CD4-positive, alpha-beta T cell treated with Interleukin-6 for 4 hours (primary cell): ENCODE measurements around the gene WDR35.
"Not testable (repeated sequence)": the region's sequence is repeated elsewhere in the genome, so short reads cannot be mapped to it uniquely, and the experiment has no call there.

Source experiments
- DNase-seq: peaks from one replicate; pipeline ENCODE4 v3.0.0-alpha.2; 2020; ENCODE audit warnings: mixed read lengths

WDR35 gene

DNA sequence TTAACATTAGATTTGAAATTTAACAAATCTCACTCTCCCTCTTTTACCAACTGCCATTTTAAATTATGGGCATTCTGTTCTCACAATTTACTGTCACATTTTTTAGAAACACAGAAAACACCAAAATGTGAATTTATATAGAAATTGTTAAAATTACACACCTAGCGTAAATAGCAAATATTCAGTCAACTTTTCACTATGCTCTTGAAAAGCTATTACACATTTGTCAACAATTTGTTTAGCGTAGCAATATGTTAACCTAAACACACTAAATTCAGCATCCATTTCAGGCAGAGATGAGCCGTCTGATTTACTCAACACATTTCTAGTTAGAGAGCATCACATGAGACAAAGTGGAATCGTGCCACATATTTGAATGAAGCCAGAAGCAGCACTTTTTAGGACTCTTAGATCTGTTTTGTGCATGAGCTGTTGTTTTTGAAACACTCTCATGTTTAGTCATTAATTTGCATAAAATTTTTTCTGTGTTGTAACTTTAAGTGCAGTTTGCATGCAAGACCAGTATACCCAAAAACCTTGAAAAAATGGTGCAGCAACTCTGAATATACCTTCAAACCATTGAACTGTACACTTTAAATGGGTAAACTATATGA is 96.3 kb downstream of the WDR35 start:
- no peak for DNase-seq

GRCh38 chr2:19891971-19892370 is 97.9 kb downstream of the WDR35 start:
- DNase-seq, result not testable (repeated sequence)

DNA sequence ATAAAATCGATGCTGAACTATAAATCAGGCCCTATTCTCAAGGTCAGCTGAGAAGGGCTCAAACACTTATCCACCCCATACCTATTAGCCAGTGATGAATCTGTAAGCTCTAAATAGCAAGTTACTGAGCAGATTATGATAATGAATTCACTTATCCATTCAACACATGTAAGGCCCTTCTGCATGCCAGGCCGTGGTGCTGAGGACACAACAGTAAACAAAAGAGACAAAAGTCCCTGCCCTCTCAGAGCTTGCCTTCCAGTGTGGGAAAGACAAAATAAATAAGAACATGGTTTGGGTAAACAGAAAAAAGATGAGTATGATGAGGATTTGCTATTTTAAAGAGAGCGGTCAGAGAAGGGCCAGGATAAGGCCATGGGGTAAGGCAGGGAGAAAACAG is 99.8 kb downstream of the WDR35 start:
- no peak for DNase-seq

DNA sequence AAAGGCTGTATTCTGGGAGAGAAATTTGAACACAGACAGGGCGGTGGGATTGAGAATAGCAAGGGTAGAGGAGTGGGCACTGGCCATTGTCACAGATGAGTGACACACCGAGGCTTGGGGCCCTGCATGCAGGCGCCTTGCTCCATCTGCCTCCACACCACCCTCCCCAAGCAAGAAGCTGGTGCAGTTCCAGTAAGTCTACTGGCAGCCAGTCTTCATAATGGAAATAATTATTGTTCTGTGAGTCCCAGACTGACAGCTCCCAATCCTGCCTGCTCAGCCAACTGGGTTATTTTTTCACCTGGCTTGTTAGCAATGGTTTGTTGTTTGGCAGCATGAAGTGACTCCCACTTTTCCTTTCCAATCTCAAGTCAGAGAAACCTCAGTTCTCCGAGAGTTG is 101.1 kb downstream of the WDR35 start:
- no peak for DNase-seq

- no peak for DNase-seq
Observed at GRCh38 chr2:19887510-19887909, 102.4 kb downstream of the WDR35 start.

- no peak for DNase-seq
Observed at GRCh38 chr2:19886261-19886660, 103.6 kb downstream of the WDR35 start.

DNA sequence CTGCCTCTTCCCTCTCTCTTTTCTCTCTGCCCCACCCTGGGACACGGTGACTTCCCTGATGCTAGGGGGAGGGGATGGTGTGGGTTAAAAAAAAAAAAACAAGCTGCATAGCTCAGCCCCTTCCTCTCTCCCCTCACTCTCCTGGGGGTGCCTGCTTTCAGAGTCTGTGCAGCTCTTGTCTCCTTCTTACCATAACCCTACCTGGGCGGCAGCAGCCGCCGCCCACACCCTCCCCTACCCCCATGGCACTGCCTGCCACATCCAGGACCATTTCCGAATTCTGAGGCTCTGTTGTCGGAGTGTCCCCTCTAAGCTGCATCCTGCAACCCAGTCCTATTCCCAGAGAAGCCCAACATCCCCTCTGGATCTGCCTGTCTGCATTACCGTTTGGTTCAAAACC is 104.1 kb downstream of the WDR35 start:
- no peak for DNase-seq

GRCh38 chr2:19883971-19884720 is 105.8 kb downstream of the WDR35 start:
- no peak for DNase-seq

DNA sequence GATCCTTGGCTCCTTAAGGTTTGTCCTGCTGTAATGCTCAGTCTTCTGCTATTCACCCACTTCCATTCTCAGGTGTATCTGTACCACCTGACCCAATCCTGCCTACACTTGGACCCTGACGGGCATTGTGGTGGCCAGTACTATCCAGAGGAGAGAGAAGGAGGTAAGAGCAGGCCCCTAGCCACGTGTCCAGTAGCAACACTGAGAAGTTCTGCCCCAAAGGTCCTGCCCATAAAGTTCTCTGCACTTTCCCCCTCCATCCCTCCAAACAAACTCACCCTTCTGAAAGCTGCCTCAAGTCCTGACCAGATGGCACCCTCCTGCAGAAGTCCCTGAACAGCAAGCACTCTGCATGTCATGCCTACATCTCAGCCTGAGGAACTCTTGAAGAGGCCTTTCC is 106.4 kb downstream of the WDR35 start:
- DNase-seq, result no peak

- DNase-seq, result no peak
Observed at GRCh38 chr2:19882286-19882685, 107.6 kb downstream of the WDR35 start.

GRCh38 chr2:19881908-19882265 is 108.0 kb downstream of the WDR35 start:
- no peak for DNase-seq

GRCh38 chr2:19881221-19881907 is 108.5 kb downstream of the WDR35 start:
- DNase-seq, result no peak

DNA sequence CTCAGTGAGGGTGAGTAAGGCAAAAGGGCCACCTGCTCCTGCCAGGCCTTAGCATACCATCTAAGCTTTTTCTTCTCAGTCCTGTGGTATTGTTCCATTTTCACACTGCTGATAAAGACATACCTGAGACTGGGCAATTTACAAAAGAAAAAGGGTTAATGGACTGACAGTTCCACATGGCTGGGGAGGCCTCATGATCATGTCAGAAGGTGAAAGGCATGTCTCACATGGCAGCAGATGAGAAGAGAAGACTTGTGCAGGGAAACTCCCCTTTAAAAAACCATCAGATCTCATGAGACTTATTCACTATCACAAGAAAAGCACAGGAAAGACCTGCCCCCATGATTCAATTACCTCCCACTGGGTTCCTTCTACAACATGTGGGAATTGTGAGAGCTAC is 109.7 kb downstream of the WDR35 start:
- DNase-seq, result not testable (repeated sequence)

DNA sequence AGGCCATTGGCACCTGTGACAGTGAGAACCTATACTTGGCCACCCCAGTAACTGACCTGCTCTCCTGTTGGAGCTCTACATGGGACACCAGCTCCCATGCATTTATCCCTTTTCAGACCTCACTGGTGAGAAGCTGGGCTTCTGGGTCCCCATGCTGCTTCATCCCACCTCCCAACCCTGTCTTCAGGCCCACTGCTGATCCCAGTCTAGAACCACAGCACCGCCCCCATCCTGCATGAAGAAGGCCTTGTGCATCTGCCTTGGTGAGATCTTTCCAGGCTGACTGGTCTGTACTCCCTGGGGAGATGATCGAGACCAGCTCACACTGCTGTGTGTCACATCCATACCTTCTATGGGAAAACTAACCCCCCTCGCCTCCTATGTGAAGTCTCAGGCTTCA is 110.8 kb downstream of the WDR35 start:
- DNase-seq, result no peak

DNA sequence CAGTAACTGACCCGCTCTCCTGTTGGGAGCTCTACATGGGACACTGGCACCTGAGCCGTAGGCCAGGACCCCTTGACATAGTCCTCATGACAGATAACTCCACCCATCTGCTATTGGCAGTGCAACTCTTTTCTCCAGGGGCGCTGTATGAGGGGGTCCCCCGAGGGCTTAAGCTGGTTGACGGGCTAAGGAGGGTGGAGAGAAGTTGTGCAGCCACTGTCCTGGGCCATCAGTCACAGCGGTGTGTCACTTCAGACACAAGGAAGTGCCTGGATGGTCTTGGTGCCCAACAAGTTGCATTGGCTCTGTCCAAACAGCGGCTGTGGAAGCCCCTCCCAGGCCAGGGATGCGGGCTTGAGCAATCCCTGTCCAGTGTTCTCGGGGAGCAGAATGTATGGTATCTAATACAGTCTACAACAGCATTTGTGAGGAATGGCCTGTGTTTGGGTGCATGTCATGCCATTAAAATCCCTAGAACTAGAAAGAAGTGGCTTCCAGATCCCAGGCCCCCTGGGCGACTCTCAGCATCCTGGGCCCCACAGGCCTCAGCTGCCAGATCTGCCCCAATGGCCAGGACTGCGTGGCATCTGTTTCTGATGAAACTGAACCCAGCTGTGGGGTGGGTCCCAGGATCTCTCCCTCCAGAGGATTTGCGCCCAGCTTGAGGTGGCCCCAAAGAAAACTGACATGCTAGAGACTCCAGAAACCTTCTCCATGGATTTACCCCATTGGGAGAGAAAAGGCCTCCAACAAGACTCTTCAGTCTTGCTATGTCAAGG is 111.4 kb downstream of the WDR35 start:
- DNase-seq, result no peak

GRCh38 chr2:19876751-19877150 is 113.2 kb downstream of the WDR35 start:
- DNase-seq, result no peak

DNA sequence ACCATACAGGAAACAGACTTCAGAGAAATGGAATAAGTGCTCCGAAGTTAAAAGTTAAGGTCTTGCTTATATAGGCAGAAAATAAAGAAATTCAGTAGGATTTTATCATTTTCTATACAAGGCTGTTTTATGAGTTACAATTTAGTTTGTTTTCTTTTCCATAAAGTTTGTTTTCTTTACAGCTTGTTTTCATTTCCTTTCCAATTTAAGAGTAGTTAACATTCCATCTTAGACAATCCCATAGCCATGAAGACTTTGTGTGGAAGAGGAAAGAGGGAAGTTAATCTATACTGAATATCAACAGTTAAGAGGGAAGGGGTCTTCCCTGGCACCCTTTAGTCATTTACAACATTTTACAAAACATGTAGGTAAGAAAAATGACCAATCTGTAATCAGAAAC is 114.6 kb downstream of the WDR35 start:
- DNase-seq, result no peak

GRCh38 chr2:19874726-19875125 is 115.2 kb downstream of the WDR35 start:
- DNase-seq, result no peak

DNA sequence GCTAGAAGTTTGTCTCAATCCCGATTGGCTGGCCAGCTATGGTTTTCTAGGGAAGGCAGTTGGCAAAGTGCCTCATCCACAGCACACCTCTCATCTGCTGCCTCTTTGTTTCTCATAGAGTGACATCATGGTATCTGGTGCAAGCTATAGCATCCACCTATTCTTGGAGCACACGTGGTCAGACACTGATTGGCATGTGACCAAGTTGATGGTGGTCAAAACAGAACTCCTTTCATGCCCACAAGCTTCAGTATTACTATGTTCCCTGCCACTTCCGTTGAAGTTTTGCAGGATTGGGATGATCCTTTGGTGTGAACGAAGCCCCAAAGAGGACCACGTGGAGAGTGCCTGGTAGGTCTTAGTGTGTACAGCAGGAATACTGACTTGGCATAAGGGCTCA is 116.9 kb downstream of the WDR35 start:
- no peak for DNase-seq

DNA sequence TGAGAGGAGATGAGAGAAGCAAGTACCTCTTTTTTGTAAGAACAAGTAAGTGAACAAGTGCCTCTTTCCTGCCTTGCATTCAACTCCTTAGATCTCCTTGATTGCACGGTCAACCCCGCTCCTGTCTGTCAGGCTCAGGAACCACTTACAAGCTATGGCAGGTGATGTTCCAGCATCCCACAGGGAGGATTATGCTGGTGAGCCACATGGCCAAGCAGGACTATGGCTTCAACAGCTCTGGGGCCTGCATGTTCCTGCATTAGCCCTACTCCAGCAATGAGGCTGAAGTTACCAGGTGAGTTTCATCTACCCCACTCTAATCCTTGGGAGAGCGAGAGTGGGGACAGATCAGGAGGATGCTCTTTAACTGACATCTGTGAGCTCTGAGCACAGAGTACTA is 117.6 kb downstream of the WDR35 start:
- DNase-seq, result no peak

- no peak for DNase-seq
Observed at GRCh38 chr2:19871836-19872235, 118.1 kb downstream of the WDR35 start.

DNA sequence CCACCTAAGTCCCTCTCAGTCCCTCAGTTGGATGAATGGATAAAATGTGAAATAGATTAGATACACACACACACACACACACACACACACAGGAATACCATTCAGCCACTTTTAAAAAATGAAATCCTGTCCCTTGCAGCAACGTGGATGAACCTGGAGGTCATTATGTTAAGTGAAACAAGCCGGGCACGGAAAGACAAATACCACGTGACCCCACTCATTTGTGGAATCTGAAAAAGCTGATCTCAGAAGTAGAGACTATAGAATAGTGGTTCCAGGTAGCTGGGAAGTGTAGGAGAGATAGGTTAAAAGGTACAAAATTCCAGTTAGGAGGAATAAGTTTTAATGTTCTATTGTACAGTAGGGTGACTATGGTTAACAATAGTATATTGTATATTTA is 119.1 kb downstream of the WDR35 start:
- DNase-seq, result no peak
